Activated CD4-positive, alpha-beta T cell treated with anti-CD3 and anti-CD28 coated beads for 48 hours (primary cell): ENCODE data around the gene GLUD1.
"Not testable (repeated sequence)": the region's sequence is repeated elsewhere in the genome, so short reads cannot be mapped to it uniquely, and the experiment has no call there.

Source experiments
- DNase-seq: peaks from one replicate; pipeline ENCODE4 v3.0.0-alpha.2; 2020

Gene GLUD1

DNA sequence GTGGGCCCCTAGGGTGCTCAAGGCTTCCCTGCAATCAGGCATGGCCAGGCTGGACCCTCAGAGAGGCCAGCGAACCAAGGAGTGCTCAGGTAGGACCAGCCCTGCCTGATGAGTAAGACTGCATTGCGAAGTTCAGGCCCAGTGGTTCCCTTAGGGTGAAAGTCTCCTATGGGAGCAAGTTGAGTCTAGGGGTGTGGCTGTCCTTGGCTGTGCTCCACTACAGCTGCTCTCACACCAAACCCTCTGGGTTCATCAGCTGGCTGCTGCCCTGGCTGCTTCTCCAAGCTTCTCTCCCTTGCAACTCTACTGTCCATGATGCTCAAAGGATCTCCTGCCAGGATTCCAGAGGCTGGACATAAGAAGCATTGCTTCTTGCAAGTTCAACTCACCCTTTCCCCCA is 55.9 kb downstream of the GLUD1 start:
- DNase-seq = no peak

DNA sequence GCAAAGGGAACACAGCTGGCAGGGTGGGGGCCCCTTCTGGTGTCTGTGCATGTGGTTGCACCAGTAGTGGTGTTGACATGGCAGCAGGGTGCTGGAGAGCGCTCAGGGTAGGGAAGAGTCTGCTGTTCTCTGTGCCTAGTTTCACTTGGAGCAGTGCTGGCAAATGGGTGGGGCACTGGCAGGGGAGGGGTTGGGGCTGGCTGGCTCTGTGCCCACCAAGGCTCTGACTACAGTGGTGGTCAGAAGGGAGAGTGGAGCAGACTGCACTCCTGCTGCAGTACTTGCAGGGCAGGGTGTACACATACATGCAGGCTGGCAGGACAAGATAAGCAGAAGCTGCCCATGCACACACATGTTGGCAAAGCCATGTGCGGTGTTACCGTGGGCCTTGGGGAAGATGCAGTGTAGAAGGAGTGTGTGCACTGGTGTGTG is 56.3 kb downstream of the GLUD1 start:
- no peak for DNase-seq

DNA sequence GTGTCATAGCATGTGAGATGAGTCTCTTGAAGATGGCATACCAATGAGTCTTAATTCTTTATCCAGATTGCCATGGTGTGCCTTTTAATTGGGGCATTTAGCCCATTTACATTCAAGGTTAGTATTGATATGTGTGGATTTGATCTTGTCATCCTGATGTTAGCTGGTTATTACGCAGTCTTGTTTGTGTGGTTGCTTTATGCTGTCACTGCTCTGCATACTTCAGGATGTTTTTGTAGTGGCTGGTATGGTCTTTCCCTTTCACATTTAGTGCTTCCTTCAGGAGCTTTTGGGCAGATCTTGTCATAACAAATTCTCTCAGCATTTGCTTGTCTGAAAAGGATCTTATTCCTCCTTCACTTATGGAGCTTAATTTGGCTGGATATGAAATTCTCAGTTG is 58.0 kb downstream of the GLUD1 start:
- DNase-seq = no peak

DNA sequence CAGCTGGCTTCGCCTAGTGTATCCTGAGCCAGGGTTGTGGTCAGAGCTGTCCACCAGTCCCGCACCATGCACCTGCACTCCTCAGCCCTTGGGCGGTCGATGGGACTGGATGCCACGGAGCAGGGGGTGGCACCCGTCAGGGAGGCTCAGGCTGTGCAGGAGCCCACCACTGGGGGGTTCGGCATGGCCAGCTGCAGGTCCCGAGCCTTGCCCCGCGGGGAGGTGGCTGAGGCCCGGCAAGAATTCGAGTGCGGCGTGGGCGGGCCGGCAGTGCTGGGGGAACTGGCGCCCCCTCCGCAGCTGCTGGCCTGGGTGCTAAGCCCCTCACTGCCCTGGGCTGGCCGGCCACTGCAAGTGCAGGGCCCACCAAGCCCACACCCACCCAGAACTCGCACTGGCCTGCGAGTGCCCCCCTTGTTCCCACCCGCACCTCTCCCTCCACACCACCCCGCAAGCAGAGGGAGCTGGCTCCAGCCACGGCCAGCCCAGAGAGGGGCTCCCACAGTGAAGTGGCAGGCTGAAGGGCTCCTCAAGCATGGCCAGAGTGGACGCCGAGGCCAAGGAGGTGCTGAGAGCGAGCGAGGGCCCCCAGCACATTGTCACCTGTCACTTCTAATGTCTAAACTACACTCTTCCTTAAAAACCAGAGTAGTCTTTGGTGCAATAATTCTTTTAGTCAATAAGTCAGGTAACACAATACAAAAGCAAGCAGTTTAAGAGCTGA is 63.6 kb downstream of the GLUD1 start:
- DNase-seq = no peak

DNA sequence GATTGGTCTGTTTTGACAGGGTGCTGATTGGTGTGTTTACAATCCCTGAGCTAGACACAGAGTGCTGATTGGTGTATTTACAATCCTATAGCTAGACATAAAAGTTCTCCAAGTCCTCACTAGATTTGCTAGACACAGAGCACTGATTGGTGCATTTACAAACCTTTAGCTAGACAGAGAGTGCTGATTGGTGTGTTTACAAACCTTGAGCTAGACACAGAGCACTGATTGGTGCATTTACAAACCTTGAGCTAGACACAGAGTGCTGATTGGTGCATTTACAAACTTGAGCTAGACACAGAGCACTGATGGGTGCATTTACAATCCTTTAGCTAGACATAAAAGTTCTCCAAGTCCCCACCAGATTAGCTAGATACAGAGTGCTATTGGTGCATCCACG is 64.2 kb downstream of the GLUD1 start:
- not testable (repeated sequence) for DNase-seq

DNA sequence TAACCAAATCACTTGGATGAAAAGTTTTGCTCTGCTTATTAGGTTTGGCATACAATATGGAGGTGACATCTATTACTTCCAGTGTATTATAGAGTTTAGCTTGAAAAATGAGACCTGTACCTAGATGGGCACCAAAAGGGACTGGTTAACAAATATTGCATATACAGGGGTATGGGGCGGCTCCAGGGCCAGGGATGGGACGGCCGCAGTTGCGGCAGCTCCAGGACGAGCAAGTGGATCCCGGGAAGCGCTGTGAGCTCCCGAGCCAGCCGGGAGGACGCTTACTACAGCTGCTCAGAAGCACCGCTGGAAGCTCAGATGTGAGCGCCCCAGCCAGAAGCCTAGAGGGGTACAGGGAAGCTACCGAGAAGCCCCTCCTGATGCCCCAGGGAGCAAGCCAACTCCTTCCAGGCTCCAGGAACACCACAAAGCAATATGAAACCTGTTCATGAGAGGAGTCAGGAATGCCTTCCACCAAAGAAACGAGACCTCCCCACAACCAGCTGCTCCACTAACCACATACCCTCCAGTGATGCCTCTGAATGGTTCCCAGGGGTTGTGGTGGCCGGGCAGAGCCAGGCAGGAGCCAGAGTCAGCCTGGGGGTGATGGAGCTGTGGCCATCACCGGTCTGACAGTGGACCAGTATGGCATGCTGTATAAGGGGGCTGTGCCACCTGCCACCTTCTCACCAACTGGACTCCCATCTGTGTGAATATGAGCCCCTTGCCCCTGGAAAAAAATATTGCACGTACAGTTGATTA is 67.7 kb downstream of the GLUD1 start:
- DNase-seq = not testable (repeated sequence)

DNA sequence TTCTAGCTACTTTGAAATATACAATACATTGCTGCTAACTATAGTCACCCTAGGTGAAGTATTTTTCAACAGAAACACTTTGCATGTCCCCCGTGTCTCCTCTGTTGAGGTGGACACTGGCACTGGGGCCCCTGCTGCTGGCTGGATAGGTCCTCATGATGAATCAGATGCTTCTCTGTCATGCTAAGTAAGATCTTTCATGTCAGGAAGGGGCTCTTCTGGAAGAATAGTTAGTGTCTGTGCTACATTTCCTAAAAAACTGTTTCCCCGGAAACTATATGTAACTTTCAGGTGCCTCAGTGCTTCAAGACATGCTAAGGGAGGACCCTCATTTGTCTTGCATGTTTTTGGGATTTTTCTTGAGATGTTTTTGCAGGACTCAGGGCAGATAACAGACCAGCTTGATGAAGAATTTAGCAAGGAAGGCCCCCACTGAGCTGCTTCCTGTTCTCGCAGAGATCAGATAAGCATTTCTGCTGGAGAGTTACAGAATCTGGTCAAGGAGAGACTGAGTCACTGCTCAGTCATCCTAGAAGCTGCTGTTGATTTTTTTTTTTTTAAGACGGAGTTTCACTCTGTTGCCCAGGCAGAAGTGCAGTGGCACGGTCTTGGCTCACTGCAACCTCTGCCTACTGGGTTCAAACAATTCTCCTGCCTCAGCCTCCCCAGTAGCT is 69.2 kb downstream of the GLUD1 start:
- DNase-seq = peak; percentile 35

DNA sequence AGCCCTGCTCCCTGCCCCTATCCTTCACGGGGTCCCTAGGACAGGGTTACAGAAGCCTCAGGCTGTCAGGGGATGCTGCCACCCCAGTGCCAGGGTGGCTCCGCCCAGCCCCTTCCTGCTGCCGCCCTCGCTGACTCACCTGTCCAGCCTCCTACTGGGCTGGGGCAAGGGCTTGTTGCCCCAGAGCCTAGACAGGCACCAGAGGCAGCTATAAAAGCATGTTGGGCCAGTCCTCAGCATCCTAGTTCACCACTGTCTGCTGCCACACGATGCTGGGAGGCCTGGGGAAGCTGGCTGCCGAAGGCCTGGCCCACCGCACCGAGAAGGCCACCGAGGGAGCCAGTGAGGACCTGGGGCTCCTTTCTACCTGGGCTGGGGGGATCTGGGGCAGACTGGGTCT is 74.6 kb downstream of the GLUD1 start, which contains the start of gene FAM25A:
Gene FAM25A, plus strand, starts transcription at position 239 of the 400 bp plus-strand sequence. Its CDS starts 31 bp downstream, at position 270.
- DNase-seq = not testable (repeated sequence)

DNA sequence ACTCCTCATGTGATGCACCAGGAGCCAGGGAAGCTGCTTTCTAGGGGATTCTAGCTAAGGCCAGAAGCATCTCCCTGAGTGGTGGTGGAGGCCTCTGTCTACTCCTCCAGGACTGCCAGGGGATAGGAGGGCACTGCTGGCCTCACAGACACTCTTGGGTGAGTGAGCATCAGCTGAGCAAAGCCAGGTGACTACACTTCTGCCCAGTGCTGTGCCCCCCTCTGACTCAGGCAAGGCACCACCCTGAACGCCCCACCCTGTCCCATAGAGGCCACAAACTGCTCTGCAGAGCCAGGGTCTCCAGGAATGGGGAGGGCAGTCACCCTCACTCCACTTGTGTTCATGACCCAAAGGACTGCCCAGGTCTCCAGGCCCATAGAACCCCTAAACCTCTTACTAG is 75.1 kb downstream of the GLUD1 start:
- DNase-seq = not testable (repeated sequence)

DNA sequence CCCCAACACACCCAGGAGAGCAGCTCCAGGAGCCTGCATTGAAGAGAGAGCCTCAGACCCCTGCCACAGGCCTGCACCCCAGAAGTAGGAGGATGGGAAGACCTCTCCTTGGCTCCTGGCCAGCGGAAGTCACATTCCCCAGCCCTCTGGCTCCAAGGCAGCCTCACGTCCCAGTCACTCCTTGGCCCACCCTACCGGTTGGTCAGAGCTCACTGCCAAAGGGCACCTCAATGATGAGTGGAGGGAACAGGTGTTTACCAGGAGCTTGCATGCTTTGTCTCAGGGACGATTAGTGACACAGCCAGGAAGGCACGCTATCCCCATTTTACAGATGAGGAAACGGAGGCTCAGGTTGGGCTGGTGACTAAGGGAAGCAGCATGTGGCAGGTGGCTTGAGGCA is 75.6 kb downstream of the GLUD1 start:
- DNase-seq = not testable (repeated sequence)

DNA sequence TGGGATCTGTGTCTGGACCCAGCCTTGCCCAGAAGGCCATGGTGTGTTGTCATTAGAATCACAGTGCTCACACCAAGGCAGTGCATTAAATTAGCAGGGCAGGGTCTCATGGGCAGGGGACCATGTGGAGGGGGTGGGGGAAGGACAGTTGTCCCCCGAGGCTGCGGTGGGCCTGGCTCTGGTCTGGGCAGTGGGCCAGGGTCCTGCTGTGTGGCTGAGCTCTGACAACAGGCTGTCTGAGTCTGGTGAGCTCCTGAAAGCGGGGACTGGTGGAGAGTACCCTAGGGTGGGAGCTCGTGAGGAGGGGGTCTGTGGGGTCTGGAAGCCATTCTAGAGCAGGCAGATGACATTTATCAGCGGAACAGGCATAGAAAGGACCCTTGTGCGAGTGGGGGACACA is 76.5 kb downstream of the GLUD1 start:
- not testable (repeated sequence) for DNase-seq

DNA sequence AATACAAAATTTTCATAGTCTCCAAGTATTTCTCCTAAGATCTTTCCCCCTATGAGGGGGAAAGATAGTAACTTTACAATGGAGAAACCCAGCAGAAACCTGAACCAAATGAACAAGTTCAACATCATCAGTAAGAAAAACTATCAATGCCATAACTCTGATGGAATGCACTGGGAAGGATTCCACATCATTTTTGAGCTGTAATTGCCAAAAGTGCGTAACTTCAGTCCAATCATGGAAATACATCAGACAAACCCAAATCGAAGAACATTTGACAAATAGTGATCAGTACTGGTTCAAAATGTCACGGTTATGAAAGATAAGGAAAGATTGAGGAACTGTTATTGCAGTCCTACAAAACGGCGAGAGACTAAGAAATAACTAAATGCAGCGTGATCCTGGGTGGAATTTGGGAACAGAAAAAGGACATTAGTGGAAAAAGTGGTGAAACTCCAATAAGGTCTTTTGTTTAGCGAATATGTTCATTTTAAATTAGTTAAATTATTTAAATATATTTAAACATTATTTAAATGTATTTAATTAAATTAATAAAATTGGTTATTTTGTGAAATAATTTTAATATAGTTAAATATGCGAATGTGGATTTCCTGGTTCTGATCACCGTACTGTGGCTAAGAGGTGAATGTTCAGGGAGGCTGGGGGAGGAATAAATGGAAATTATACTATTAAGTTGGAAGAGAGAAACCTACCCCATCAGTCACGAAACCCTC is 79.5 kb downstream of the GLUD1 start:
- DNase-seq = not testable (repeated sequence)

DNA sequence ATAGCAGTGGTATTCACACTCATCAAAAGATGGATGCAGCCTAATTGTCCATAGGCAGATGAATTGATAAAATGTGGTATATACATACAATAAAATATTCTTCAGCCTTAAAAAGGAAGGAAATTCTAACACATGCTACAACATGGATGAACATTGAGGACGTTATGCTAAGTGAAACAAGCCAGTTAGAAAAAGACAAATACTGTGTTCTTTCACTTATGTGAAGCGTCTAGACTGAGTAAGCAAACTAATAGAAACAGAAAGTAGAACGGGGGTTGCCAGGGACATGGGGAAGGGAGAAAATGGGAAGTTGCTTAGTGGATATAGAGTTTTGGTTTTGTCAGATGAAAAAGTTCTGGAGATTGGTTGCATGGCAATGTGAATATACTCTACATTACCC is 81.1 kb downstream of the GLUD1 start:
- not testable (repeated sequence) for DNase-seq

DNA sequence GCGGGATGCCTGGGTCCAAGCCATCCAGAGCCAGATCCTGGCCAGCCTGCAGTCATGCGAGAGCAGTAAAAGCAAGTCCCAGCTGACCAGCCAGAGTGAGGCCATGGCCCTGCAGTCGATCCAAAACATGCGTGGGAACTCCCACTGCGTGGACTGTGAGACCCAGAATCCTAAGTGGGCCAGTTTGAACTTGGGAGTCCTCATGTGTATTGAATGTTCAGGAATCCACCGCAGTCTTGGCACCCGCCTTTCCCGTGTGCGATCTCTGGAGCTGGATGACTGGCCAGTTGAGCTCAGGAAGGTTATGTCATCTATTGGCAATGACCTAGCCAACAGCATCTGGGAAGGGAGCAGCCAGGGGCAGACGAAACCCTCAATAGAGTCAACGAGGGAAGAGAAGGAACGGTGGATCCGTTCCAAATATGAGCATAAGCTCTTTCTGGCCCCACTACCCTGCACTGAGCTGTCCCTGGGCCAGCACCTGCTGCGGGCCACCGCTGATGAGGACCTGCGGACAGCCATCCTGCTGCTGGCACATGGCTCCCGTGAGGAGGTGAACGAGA is 85.4 kb downstream of the GLUD1 start:
- not testable (repeated sequence) for DNase-seq

DNA sequence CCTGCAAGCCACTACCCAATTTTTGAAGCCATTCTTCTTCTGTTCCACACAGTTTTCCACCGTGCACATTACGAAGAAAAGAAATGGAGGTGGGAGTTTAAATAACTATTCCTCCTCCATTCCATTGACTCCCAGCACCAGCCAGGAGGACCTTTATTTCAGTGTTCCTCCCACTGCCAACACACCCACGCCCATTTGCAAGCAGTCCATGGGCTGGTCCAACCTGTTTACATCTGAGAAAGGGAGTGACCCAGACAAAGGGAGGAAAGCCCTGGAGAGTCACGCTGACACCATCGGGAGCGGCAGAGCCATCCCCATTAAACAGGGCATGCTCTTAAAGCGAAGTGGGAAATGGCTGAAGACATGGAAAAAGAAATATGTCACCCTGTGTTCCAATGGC is 86.3 kb downstream of the GLUD1 start:
- DNase-seq = not testable (repeated sequence)

DNA sequence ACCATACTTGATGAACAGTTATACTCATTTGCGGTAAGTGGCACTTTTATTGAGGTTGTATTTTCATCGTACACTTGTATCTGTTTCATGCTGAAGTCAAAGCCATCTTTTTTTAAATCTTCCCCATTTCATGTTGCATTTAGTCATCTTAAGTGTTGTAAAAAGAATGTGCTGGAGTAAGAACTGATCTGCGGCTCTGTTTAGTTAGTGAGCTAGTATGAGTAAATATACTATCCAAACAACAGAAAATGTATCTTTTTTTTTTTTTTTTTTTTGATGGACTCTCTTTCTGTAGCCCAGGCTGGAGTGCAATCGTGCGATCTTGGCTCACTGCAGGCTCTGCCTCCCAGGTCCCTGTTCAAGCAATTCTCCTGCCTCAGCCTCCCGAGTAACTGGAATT is 87.0 kb downstream of the GLUD1 start:
- DNase-seq = not testable (repeated sequence)

DNA sequence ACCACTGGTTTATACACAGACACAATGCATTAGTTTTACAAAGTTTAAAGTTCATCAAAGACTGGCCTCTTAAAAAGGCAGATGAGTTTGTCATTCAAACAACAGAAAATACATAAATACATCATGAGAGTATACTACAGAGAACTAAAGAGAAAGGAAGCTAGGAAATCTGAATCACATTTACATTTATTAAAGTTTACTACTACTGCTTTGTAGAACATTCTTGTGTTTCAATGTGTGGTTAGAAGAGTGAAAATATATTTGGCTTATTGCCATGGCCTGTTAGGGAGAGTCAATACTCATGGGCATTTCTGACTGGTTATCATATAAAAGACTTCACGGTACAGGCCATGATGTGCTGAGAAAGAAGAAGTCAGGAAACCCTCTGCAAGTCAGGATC is 87.5 kb downstream of the GLUD1 start:
- not testable (repeated sequence) for DNase-seq

DNA sequence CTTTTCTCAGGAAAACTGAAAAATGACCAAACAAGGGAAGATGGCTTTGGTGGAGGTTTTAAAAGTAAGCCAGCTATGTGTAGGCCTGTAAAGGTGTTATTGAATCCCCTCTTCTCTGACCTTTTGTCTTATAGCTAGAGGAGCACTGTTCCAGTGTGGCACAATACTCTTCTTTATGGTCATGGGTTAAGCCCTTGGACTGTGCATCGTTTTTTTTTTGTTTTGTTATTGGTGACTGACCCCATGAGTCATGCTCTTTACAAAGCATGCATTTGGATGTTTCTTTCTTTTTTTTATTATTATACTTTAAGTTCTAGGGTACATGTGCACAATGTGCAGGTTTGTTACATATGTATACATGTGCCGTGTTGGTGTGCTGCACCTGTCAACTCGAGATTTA is 94.2 kb downstream of the GLUD1 start:
- no peak for DNase-seq
